ENCODE data around the gene TRMT5.
A peak's percentile ranks its signal among the peaks of the same experiment; 100 is the strongest.

Gene TRMT5

GRCh38 chr14:60980811-60981632, at the start of gene TRMT5, which contains the start of gene SLC38A6:
Gene TRMT5, minus strand, starts transcription at chr14:60981079. Its CDS starts 106 bp downstream, at chr14:60980973.
Gene SLC38A6, plus strand, starts transcription at chr14:60981245. Its CDS starts 33 bp downstream, at chr14:60981278.
- peak; percentile 97 for DNase-seq

- DNase-seq = no peak
Observed at GRCh38 chr14:61026526-61026925, 45.6 kb upstream of the TRMT5 start.

- peak; percentile 23 for DNase-seq
Observed at GRCh38 chr14:61025251-61026223, 44.7 kb upstream of the TRMT5 start.

- no peak for DNase-seq
Observed at GRCh38 chr14:61019537-61019936, 38.7 kb upstream of the TRMT5 start.

GRCh38 chr14:61003571-61003970, 22.7 kb upstream of the TRMT5 start:
- DNase-seq = no peak

GRCh38 chr14:60999536-60999935, 18.7 kb upstream of the TRMT5 start:
- DNase-seq = no peak

- DNase-seq = no peak
Observed at GRCh38 chr14:60998617-60999016, 17.7 kb upstream of the TRMT5 start.

GRCh38 chr14:60989599-60989998, 8.7 kb upstream of the TRMT5 start:
- no peak for DNase-seq

GRCh38 chr14:60986500-60986899, 5.6 kb upstream of the TRMT5 start:
- no peak for DNase-seq

GRCh38 chr14:60984196-60984595, 3.3 kb upstream of the TRMT5 start:
- DNase-seq = no peak

- DNase-seq = peak; percentile 91
Observed at GRCh38 chr14:60981633-60982455, 965 bp upstream of the TRMT5 start.

- DNase-seq = no peak
Observed at GRCh38 chr14:60977847-60978246, 3.0 kb downstream of the TRMT5 start.

GRCh38 chr14:60975551-60975950, 5.3 kb downstream of the TRMT5 start:
- no peak for DNase-seq

GRCh38 chr14:60974090-60974651, 6.7 kb downstream of the TRMT5 start:
- no peak for DNase-seq

GRCh38 chr14:60973070-60973469, 7.8 kb downstream of the TRMT5 start:
- no peak for DNase-seq

- no peak for DNase-seq
Observed at GRCh38 chr14:60972295-60972694, 8.6 kb downstream of the TRMT5 start.

- no peak for DNase-seq
Observed at GRCh38 chr14:60971271-60971670, 9.6 kb downstream of the TRMT5 start.

- no peak for DNase-seq
Observed at GRCh38 chr14:60970146-60970545, 10.7 kb downstream of the TRMT5 start.

- no peak for DNase-seq
Observed at GRCh38 chr14:60968671-60969070, 12.2 kb downstream of the TRMT5 start.

- no peak for DNase-seq
Observed at GRCh38 chr14:60968099-60968498, 12.8 kb downstream of the TRMT5 start.

- peak; percentile 51 for DNase-seq
Observed at GRCh38 chr14:60965402-60965801, 15.5 kb downstream of the TRMT5 start.

GRCh38 chr14:60964904-60965303, 16.0 kb downstream of the TRMT5 start:
- peak; percentile 20 for DNase-seq
